ENCODE measurements around the gene CNOT3. TPM values are rescaled to one million over a fixed set of nuclear protein-coding genes. Genes with fewer than 3 reads are reported as not detected.
"Not testable (repeated sequence)": the region's sequence is repeated elsewhere in the genome, so short reads cannot be mapped to it uniquely, and the experiment has no call there.

Gene CNOT3
- total RNA-seq, 2 donors from 2014 or later: 38.4 to 57.3 TPM

DNA sequence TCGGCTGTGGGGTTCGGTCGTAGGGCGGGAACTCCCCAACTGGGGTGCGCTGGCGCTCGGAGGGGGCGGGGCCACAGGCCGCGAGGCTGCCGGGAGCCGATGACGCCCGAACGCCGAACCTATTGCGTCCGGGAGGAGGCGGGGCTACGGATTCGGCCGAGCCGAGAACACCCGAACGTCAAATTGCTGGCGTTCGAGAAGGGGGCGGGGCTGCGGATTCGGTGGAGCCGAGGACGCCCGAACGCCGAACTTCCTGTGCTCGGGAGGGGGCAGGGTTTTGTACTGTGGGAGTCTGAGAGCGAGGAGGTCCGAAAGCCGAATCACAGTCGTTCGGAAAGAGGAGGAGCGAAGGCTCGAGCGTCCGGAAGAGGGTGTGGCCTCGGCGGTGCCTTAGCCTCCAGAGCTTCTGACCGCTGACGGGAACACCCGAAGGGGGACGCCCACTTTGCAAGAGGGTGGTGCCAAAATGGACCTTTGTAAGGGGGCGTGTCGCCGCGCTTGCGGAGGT, 53.0 kb downstream of the CNOT3 start:
- H3K27me3 ChIP-seq: no peaks in the 10 kb centered on the region
- peak overlapping the region; percentile 99 for H3K27ac ChIP-seq
- H3K9ac ChIP-seq (ENCODE audit: low read depth in 2 of 2, low read length in 2 of 2): peak overlapping the region; percentile 95 to 96
- DNase-seq: peak; percentile 99
- H3K4me3 ChIP-seq: peak overlapping the region; percentile 60
- H3K36me3 ChIP-seq: no peaks in the 10 kb centered on the region
- intact Hi-C loops (cut with DNase I): no loop called here
- H3K4me1 ChIP-seq: peaks cover 13% of the 10 kb centered on the region
- TF ChIP-seq, protein P1, sequence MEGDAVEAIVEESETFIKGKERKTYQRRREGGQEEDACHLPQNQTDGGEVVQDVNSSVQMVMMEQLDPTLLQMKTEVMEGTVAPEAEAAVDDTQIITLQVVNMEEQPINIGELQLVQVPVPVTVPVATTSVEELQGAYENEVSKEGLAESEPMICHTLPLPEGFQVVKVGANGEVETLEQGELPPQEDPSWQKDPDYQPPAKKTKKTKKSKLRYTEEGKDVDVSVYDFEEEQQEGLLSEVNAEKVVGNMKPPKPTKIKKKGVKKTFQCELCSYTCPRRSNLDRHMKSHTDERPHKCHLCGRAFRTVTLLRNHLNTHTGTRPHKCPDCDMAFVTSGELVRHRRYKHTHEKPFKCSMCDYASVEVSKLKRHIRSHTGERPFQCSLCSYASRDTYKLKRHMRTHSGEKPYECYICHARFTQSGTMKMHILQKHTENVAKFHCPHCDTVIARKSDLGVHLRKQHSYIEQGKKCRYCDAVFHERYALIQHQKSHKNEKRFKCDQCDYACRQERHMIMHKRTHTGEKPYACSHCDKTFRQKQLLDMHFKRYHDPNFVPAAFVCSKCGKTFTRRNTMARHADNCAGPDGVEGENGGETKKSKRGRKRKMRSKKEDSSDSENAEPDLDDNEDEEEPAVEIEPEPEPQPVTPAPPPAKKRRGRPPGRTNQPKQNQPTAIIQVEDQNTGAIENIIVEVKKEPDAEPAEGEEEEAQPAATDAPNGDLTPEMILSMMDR (IDR thresholded peaks at IDR 0.05): no peak
- no peaks in the 10 kb centered on the region for H3K9me3 ChIP-seq

DNA sequence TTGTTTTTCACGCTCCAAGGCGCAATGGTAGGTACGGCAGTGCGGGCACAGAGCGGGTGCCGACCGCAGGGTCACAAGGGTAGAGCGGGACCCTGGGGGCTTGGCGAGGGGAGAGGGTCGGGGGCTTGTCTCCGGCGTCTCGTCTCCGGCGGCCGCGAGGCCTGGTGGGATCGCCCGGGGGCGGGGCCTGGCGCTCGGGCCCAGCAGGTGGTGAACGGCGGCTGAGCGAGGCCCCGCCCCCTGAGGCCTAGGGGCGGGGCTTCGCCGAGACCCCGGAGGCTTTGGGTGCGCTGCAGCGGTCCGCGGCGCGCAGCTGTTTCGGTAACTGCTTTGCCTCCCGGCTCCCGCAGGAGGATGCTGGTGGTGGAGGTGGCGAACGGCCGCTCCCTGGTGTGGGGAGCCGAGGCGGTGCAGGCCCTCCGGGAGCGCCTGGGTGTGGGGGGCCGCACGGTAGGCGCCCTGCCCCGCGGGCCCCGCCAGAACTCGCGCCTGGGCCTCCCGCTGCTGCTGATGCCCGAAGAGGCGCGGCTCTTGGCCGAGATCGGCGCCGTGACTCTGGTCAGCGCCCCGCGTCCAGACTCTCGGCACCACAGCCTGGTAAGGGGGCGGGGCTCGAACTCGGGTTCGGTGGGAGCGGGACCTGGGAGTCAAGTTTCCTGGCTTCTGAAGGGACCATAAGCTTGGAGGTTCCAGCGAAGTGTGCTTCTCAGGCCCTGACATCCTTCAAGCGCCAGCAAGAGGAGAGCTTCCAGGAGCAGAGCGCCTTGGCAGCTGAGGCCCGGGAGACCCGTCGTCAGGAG, 53.6 kb downstream of the CNOT3 start, which contains the start of gene TSEN34:
TSS of gene TSEN34 (plus strand) at position 298 of the 800 bp plus-strand sequence. CDS start at position 355, 57 bp downstream.
- no peaks in the 10 kb centered on the region for H3K36me3 ChIP-seq
- peak within 1 kb of the TSS; percentile 99 for H3K27ac ChIP-seq
- no peaks in the 10 kb centered on the region for H3K9me3 ChIP-seq
- intact Hi-C loops (cut with DNase I): no loop called here
- peak; percentile 88 for DNase-seq
- H3K9ac ChIP-seq (ENCODE audit: low read depth in 2 of 2, low read length in 2 of 2): peak within 1 kb of the TSS; percentile 95 to 96
- peaks cover 13% of the 10 kb centered on the region for H3K4me1 ChIP-seq
- H3K27me3 ChIP-seq: no peaks in the 10 kb centered on the region
- TF ChIP-seq, protein P1 (IDR thresholded peaks at IDR 0.05): no peak
- peak within 1 kb of the TSS; percentile 60 for H3K4me3 ChIP-seq

DNA sequence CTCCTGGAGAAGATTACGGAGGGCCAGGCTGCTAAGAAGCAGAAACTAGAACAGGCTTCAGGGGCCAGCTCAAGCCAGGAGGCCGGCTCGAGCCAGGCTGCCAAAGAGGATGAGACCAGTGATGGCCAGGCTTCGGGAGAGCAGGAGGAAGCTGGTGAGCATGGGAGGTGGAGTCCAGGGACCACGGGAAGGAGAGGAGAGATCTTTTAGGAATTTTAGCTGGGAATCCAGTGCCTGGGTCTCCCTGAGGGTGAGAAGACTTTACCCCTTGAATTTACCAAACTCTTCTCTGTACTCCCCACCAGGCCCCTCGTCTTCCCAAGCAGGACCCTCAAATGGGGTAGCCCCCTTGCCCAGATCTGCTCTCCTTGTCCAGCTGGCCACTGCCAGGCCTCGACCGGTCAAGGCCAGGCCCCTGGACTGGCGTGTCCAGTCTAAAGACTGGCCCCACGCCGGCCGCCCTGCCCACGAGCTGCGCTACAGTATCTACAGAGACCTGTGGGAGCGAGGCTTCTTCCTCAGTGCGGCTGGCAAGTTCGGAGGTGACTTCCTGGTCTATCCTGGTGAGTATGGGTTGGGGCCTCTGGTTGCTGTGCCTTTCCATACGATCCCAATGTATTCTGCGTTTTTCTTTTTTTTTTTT, 54.4 kb downstream of the CNOT3 start:
- intact Hi-C loops (cut with DNase I): no loop called here
- H3K36me3 ChIP-seq: no peaks in the 10 kb centered on the region
- H3K4me1 ChIP-seq: peaks cover 13% of the 10 kb centered on the region
- peak overlapping the region; percentile 60 for H3K4me3 ChIP-seq
- no peaks in the 10 kb centered on the region for H3K27me3 ChIP-seq
- DNase-seq: no peak
- no peaks in the 10 kb centered on the region for H3K9me3 ChIP-seq
- H3K9ac ChIP-seq (ENCODE audit: low read depth in 2 of 2, low read length in 2 of 2): peak overlapping the region; percentile 95 to 96
- peak overlapping the region; percentile 99 for H3K27ac ChIP-seq
- TF ChIP-seq, protein P1 (IDR thresholded peaks at IDR 0.05): no peak

DNA sequence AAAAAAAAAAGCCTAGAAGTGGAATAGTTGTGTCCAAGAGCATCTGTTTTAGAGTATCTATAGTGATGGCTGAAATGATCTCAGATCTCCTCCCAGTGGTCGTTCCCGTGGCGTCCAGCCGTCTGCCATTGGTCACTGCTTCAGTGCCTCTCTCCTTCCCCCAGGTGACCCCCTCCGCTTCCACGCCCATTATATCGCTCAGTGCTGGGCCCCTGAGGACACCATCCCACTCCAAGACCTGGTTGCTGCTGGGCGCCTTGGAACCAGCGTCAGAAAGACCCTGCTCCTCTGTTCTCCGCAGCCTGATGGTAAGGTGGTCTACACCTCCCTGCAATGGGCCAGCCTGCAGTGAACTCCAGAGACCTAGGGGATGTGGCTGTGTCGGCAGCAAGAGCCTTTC, 55.4 kb downstream of the CNOT3 start:
- intact Hi-C loops (cut with DNase I): no loop called here
- H3K27me3 ChIP-seq: no peaks in the 10 kb centered on the region
- no peak overlapping the region for H3K9ac ChIP-seq (ENCODE audit: low read depth in 2 of 2, low read length in 2 of 2)
- DNase-seq: no peak
- H3K4me1 ChIP-seq: peaks cover 7% of the 10 kb centered on the region
- no peaks in the 10 kb centered on the region for H3K9me3 ChIP-seq
- no peak overlapping the region for H3K27ac ChIP-seq
- no peaks in the 10 kb centered on the region for H3K36me3 ChIP-seq
- H3K4me3 ChIP-seq: no peak overlapping the region
- TF ChIP-seq, protein P1 (IDR thresholded peaks at IDR 0.05): no peak

DNA sequence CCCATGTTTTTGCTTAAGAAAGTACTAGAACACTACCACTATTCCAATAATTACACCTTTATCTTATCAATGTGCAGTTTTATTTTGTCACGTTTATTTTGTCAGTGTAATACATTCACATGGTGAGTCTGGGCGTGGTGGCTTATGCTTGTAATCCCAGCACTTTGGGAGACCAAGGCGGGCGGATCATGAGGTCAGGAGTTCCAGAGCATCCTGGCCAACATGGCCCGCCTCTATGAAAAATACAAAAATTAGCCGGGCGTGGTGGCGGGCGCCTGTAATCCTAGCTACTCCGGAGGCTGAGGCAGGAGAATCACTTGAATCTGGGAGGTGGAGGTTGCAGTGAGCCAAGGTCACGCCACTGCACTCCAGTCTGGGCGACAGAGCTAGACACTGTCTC, 56.9 kb downstream of the CNOT3 start:
- H3K9me3 ChIP-seq; H3K36me3 ChIP-seq; DNase-seq; H3K4me3 ChIP-seq; H3K27me3 ChIP-seq; H3K4me1 ChIP-seq; H3K27ac ChIP-seq; intact Hi-C loops (cut with DNase I); H3K9ac ChIP-seq (ENCODE audit: low read depth in 2 of 2, low read length in 2 of 2): not testable (repeated sequence)

All from colonic mucosa (tissue), 4 donors.